ENCODE data around the gene MRPL51.

GRCh38 chr12:6452245-6452943 lies 40.7 kb downstream of the MRPL51 start:
- TF ChIP-seq CTCF (IDR thresholded peaks at IDR 0.05; ENCODE audit: poor library complexity), result no peak
- no peak for TF ChIP-seq EZH2phosphoT487 (IDR thresholded peaks at IDR 0.05; ENCODE audit: low read depth, severe bottlenecking, unreplicated experiment)
- no peak for TF ChIP-seq EZH2 (IDR thresholded peaks at IDR 0.05; ENCODE audit: borderline replicate concordance)
